GM12878 (cell line): ENCODE data around the gene EPB41. TPM values are rescaled to one million over a fixed set of nuclear protein-coding genes. Genes with fewer than 3 reads are reported as not detected.

Experiments used
- ATAC-seq: fragments of 200-7000 bp; cut with Tn5 transposase; 3 replicates; pipeline ENCODE4 v1.9.1; 2020; ENCODE audit warnings: mild to moderate bottlenecking, moderate library complexity
- BruUV-seq: library from RNA; stranded (reverse); fragments of 400-500 nt; replicated peaks from 2 replicates; lab custom pipeline; 2021; lab: Mats Ljungman, UMichigan
- CTCF ChIA-PET: fragments of 300-600 bp; sonication (Branson Sonifier 250); formaldehyde crosslinking; extraction: SDS; loops from one replicate; lab custom pipeline; 2021; ENCODE audit warnings: inconsistent platforms; lab: Yijun Ruan, JAX
- POLR2A ChIA-PET: fragments of 350-600 bp; formaldehyde crosslinking; extraction: SDS; loops from one replicate; lab custom pipeline; 2021; ENCODE audit warnings: inconsistent platforms; lab: Charles Lee
- RAD21 ChIA-PET: fragments of 300-600 bp; sonication (Branson Sonifier 250); formaldehyde crosslinking; loops from one replicate; lab custom pipeline; 2023; ENCODE audit warnings: antibody characterized with exemption; ENCODE audit not compliant: unreplicated experiment; lab: Charles Lee
- SMC1A ChIA-PET: fragments of 300-600 bp; sonication (Branson Sonifier 250); formaldehyde crosslinking; loops from one replicate; lab custom pipeline; 2023; ENCODE audit not compliant: unreplicated experiment, uncharacterized antibody; lab: Charles Lee
- DNase-seq: peaks from one replicate; pipeline ENCODE4 v3.0.0-alpha.2; 2011; ENCODE audit warnings: low read depth, low spot score
- FAIRE-seq: peaks from 3 replicates; lab custom pipeline; 2011; peaks lifted over from hg19 to GRCh38; lab: Jason Lieb, UNC
- H2AFZ ChIP-seq: 2 replicates; pipeline ENCODE4 v1.6.0; 2011; ENCODE audit warnings: low read depth, low read length, control low read depth; ENCODE audit not compliant: control insufficient read depth
- H3K27ac ChIP-seq: 2 replicates; pipeline ENCODE4 v1.5.1; 2011; ENCODE audit warnings: control low read depth; ENCODE audit not compliant: control insufficient read depth, insufficient read depth
- H3K27me3 ChIP-seq, 2 experiments: replicated peaks in 1 of 2; 2 replicates each; pipeline versions ENCODE4 v1.6.0 to v1.6.1; 2011; ENCODE audit warnings: low read length in 1 of 2; ENCODE audit not compliant: control insufficient read depth in 2 of 2, insufficient read depth in 2 of 2
- H3K36me3 ChIP-seq, 2 experiments: 2 replicates each; pipeline ENCODE4 v1.5.1; 2011; ENCODE audit warnings: low read length in 1 of 2; ENCODE audit not compliant: control insufficient read depth in 2 of 2, insufficient read depth in 2 of 2
- H3K4me1 ChIP-seq: 2 replicates; pipeline ENCODE4 v1.6.1; 2011; ENCODE audit warnings: mild to moderate bottlenecking, low read length, moderate library complexity, mixed read lengths; ENCODE audit not compliant: control insufficient read depth, insufficient read depth
- H3K4me2 ChIP-seq: 2 replicates; pipeline ENCODE4 v1.6.0; 2011; ENCODE audit warnings: control low read depth; ENCODE audit not compliant: control insufficient read depth, insufficient read depth
- H3K4me3 ChIP-seq: fragments of 200-600 bp; sonication (generic); 2 replicates; pipeline ENCODE4 v1.5.1; 2016
- H3K79me2 ChIP-seq: 2 replicates; pipeline ENCODE4 v1.6.0; 2011; ENCODE audit warnings: low read length; ENCODE audit not compliant: control insufficient read depth, insufficient read depth
- H3K9ac ChIP-seq: 2 replicates; pipeline ENCODE4 v1.8.0; 2011; ENCODE audit warnings: low read length, control low read depth, mixed read lengths; ENCODE audit not compliant: control insufficient read depth, insufficient read depth
- H3K9me3 ChIP-seq: replicated peaks from 3 replicates; pipeline ENCODE4 v1.5.1; 2011; ENCODE audit warnings: mild to moderate bottlenecking, low read length; ENCODE audit not compliant: control insufficient read depth, insufficient read depth
- H4K20me1 ChIP-seq: 2 replicates; pipeline ENCODE4 v1.6.0; 2011; ENCODE audit not compliant: control insufficient read depth, insufficient read depth
- BCL3 ChIP-seq: IDR thresholded peaks from 2 replicates; pipeline ENCODE4 v1.6.1; 2011; ENCODE audit warnings: borderline replicate concordance, low read depth, mild to moderate bottlenecking, moderate library complexity, low read length; ENCODE audit not compliant: insufficient read depth, poor library complexity, severe bottlenecking
- BRCA1 ChIP-seq: IDR thresholded peaks from 2 replicates; pipeline ENCODE4 v1.6.1; 2011; ENCODE audit warnings: low read depth, low read length, improper control_type of control experiment
- E2F8 ChIP-seq: fragments of 450-650 bp; IDR thresholded peaks from 2 replicates; pipeline ENCODE4 v1.6.1; 2018; ENCODE audit warnings: mild to moderate bottlenecking, low read depth, moderate library complexity; ENCODE audit not compliant: partially characterized antibody
- ETV6 ChIP-seq, 2 experiments: fragments of 450-650 bp in 1 of 2; IDR thresholded peaks in 1 of 2; conservative IDR thresholded peaks in 1 of 2; 2 replicates each; pipeline ENCODE4 v1.6.1; 2014; ENCODE audit warnings: antibody characterized with exemption in 1 of 2, borderline replicate concordance in 1 of 2, low read depth in 1 of 2, mild to moderate bottlenecking in 1 of 2, moderate library complexity in 1 of 2
- EZH2 ChIP-seq: IDR thresholded peaks from 2 replicates; pipeline ENCODE4 v1.6.1; 2012; ENCODE audit warnings: low read depth, mild to moderate bottlenecking, control low read depth, inconsistent platforms, low read length, borderline replicate concordance; ENCODE audit not compliant: control insufficient read depth
- FOXK2 ChIP-seq: fragments of 450-650 bp; IDR thresholded peaks from 2 replicates; pipeline ENCODE4 v1.6.1; 2017; ENCODE audit warnings: mild to moderate bottlenecking, moderate library complexity
- IKZF1 ChIP-seq: fragments of 450-650 bp; conservative IDR thresholded peaks from 2 replicates; pipeline ENCODE4 v1.6.1; 2017; ENCODE audit warnings: antibody characterized with exemption, mild to moderate bottlenecking
- RCOR1 ChIP-seq: conservative IDR thresholded peaks from 2 replicates; pipeline ENCODE4 v1.6.1; 2012; ENCODE audit warnings: low read depth, low read length, improper control_type of control experiment
- RELB ChIP-seq: fragments of 450-650 bp; IDR thresholded peaks from 2 replicates; pipeline ENCODE4 v1.6.1; 2017; ENCODE audit warnings: low read depth, mild to moderate bottlenecking, moderate library complexity
- SP1 ChIP-seq: IDR thresholded peaks from one replicate; pipeline ENCODE4 v1.6.1; 2011; ENCODE audit warnings: low read depth, low read length
- YY1 ChIP-seq: IDR thresholded peaks from 2 replicates; pipeline ENCODE4 v1.6.1; 2011; ENCODE audit warnings: low read depth, mild to moderate bottlenecking, low read length
- ZBTB11 ChIP-seq: fragments of 450-650 bp; formaldehyde crosslinking; IDR thresholded peaks from 2 replicates; pipeline ENCODE4 v1.5.0; 2022; ENCODE audit warnings: mild to moderate bottlenecking, missing genetic modification characterization
- ZNF207 ChIP-seq: fragments of 450-650 bp; IDR thresholded peaks from 2 replicates; pipeline ENCODE4 v1.6.1; 2014; ENCODE audit warnings: antibody characterized with exemption, mild to moderate bottlenecking, borderline replicate concordance
- WGBS: methylation state at CpG from one replicate; pipeline ENCODE4 v1.1.6; 2016; ENCODE audit warnings: low lambda C conversion rate; ENCODE audit not compliant: insufficient replicate concordance, insufficient coverage; ENCODE audit errors: missing lambda C conversion rate; 5-methylcytosine and 5-hydroxymethylcytosine counted together
- in situ Hi-C: fragments of 300-500 bp; cut with MboI; formaldehyde crosslinking; loops from 9 replicates; pipeline ENCODE4 v1.14.3; 2018; ENCODE audit warnings: mixed read lengths
- intact Hi-C: fragments of 100-400 bp; cut with micrococcal nuclease; formaldehyde crosslinking; loops from one replicate; pipeline ENCODE4 v1.14.2; 2022; ENCODE audit not compliant: unreplicated experiment
- polyA plus RNA-seq, 11 experiments: library from polyadenylated mRNA; depleted of rRNA in 4 of 11; unstranded in 6 of 11; stranded (reverse) in 5 of 11; fragments of >200 nt; fragmentation: Nextera tagmentation in 4 of 11; fragmentation: Illumina TruSeq in 1 of 11; extraction: Ambion mirVana in 4 of 11; extraction: Trizol in 1 of 11; gene quantifications; 1 replicate in 1 of 11; 2 replicates in 10 of 11; pipeline versions ENCODE4 v1.2.1 to v1.2.3, GENCODE V29; 2011 to 2016; ENCODE audit warnings: inconsistent platforms in 2 of 11, missing spikeins in 2 of 11, low read depth in 1 of 11
- total RNA-seq, 4 experiments: library from RNA; depleted of rRNA in 3 of 4; stranded (reverse); fragments of >200 nt in 3 of 4; fragmentation: Illumina TruSeq in 1 of 4; extraction: Trizol in 1 of 4; gene quantifications; 2 replicates each; pipeline versions ENCODE4 v1.2.1 to v1.2.3, GENCODE V29; 2013 to 2021

Gene EPB41
- total and polyA plus RNA-seq, 10 of the 15 experiments (the other 5 are each of a cell fraction or from before 2014, with no cell fraction given), result 1.1 to 77.6 (median 58.8) TPM

GRCh38 chr1:28971980-28972771, 57.8 kb downstream of the EPB41 start:
- WGBS, result 51% methylated on average over 9 of the region's 9 CpGs
- Histone ChIP-seq H3K79me2 (no peaks in the 10 kb centered on the region), H3K9ac (no peak overlapping the region), H3K27ac (no peak overlapping the region), H3K9me3 (no peaks in the 10 kb centered on the region), H3K4me2 (no peak overlapping the region), H2AFZ (no peak overlapping the region), H3K4me3 (no peak overlapping the region), H3K27me3 (no peaks in the 10 kb centered on the region), H4K20me1 (no peaks in the 10 kb centered on the region), H3K36me3 (no peaks in the 10 kb centered on the region), H3K4me1 (no peaks in the 10 kb centered on the region)
- in situ Hi-C loops (no loop called here), intact Hi-C loops (no loop called here)
- FAIRE-seq, result no peak
- CTCF ChIA-PET, result interaction anchor here (1.0 to 1.5 kb wide), 3 partner anchors 16 to 51 kb away, joined by 3 to 4 read pairs (median 4); no protein-coding TSS in a partner anchor
- POLR2A ChIA-PET, result no interaction called here
- RAD21 ChIA-PET, result no interaction called here
- DNase-seq, result no peak
- ATAC-seq, result no peak
- BruUV-seq, result no TSS peak
- SMC1A ChIA-PET, result no interaction called here
- TF ChIP-seq ZBTB11 (no peak), YY1 (no peak), RCOR1 (no peak), ETV6 (conservative IDR thresholded peaks at IDR 0.05 in 1 of 2, IDR thresholded peaks at IDR 0.05 in 1 of 2; ENCODE audit: borderline replicate concordance in 1 of 2, low read depth in 1 of 2) (no peak), SP1 (no peak), EZH2 (no peak), FOXK2 (no peak), E2F8 (no peak), ZNF207 (no peak), RELB (no peak), BRCA1 (no peak), IKZF1 (no peak), BCL3 (no peak)
